CD4-positive, CD25-positive, alpha-beta regulatory T cell (primary cell): Measurements from ENCODE around the gene NUP85. TPM values are rescaled to one million over a fixed set of nuclear protein-coding genes. Genes with fewer than 3 reads are reported as not detected.

Source experiments
- ATAC-seq, 2 donors: fragments of 150-1000 bp; cut with Tn5 transposase; one replicate each; pipeline ENCODE4 v1.10.0; 2021; ENCODE audit warnings: low read depth in 2 of 2, moderate number of reproducible peaks in 2 of 2, moderate library complexity in 1 of 2
- DNase-seq, 3 donors: peaks; one replicate each; pipeline versions ENCODE4 v3.0.0 to v3.0.0-alpha.2; 2012 to 2022; ENCODE audit warnings: mixed read lengths in 1 of 3
- H3K27ac ChIP-seq: one replicate; pipeline ENCODE4 v1.7.0; 2013; ENCODE audit warnings: mild to moderate bottlenecking, low read length; ENCODE audit not compliant: insufficient read depth, poor library complexity, severe bottlenecking
- H3K27me3 ChIP-seq: one replicate; pipeline ENCODE4 v1.7.0; 2013; ENCODE audit warnings: low read length; ENCODE audit not compliant: control insufficient read depth, insufficient read depth
- H3K36me3 ChIP-seq: one replicate; pipeline ENCODE4 v1.7.0; 2013; ENCODE audit warnings: mild to moderate bottlenecking, low read length, moderate library complexity; ENCODE audit not compliant: control insufficient read depth, insufficient read depth
- H3K4me1 ChIP-seq: 2 replicates; pipeline ENCODE4 v1.7.0; 2013; ENCODE audit warnings: mild to moderate bottlenecking, low read length; ENCODE audit not compliant: insufficient read depth, control insufficient read depth, poor library complexity, severe bottlenecking
- H3K4me3 ChIP-seq: one replicate; pipeline ENCODE4 v1.7.0; 2013; ENCODE audit warnings: low read depth, mild to moderate bottlenecking, low read length, moderate library complexity
- H3K9me3 ChIP-seq, 2 experiments: 1 replicate in 1 of 2; 2 replicates in 1 of 2; pipeline ENCODE4 v1.7.0; 2013; ENCODE audit warnings: low read length in 2 of 2, mild to moderate bottlenecking in 1 of 2, moderate library complexity in 1 of 2; ENCODE audit not compliant: control insufficient read depth in 2 of 2
- H3K27ac Mint-ChIP-seq, 3 donors: one replicate each; pipeline ENCODE4 v1.8.0; 2020 to 2022; ENCODE audit warnings: mild to moderate bottlenecking in 3 of 3, mixed read lengths in 3 of 3, moderate library complexity in 2 of 3
- H3K27me3 Mint-ChIP-seq: one replicate; pipeline ENCODE4 v1.8.0; 2022; ENCODE audit warnings: mild to moderate bottlenecking, mixed read lengths
- H3K36me3 Mint-ChIP-seq: one replicate; pipeline ENCODE4 v1.8.0; 2020; ENCODE audit warnings: mixed read lengths
- H3K4me1 Mint-ChIP-seq, 4 donors: one replicate each; pipeline ENCODE4 v1.8.0; 2020 to 2022; ENCODE audit warnings: mixed read lengths in 4 of 4, mild to moderate bottlenecking in 1 of 4
- H3K4me3 Mint-ChIP-seq, 4 donors: one replicate each; pipeline ENCODE4 v1.8.0; 2020 to 2022; ENCODE audit warnings: mild to moderate bottlenecking in 4 of 4, mixed read lengths in 4 of 4, moderate library complexity in 3 of 4
- H3K9me3 Mint-ChIP-seq, 7 donors: one replicate each; pipeline ENCODE4 v1.8.0; 2020 to 2022; ENCODE audit warnings: mixed read lengths in 7 of 7, mild to moderate bottlenecking in 3 of 7, moderate library complexity in 2 of 7
- polyA plus RNA-seq, 4 donors: library from polyadenylated mRNA; unstranded; fragments of 300-500 nt; fragmentation: Illumina TruSeq; gene quantifications; one replicate each; pipeline ENCODE4 v1.2.3, GENCODE V29; 2021
- total RNA-seq: library from RNA; stranded (reverse); gene quantifications from one replicate; pipeline ENCODE4 v1.2.3, GENCODE V29; 2022

Gene NUP85
- total and polyA plus RNA-seq, 5 donors from 2014 or later: 31.1 to 79.5 (median 46.4) TPM

- ATAC-seq: peak; percentile 86 to 87
- peak; percentile 89 to 98 (median 94) for DNase-seq
- Histone ChIP-seq H3K27ac (peak within 1 kb of the TSS; percentile 97), H3K4me1 (peaks cover 47% of the 10 kb centered on the region), H3K36me3 (peaks cover 15% of the 10 kb centered on the region), H3K9me3 (no peaks in the 10 kb centered on the region), H3K4me3 (peak within 1 kb of the TSS; percentile 98), H3K27me3 (no peaks in the 10 kb centered on the region)
- peaks cover 16 to 47% (median 28%) of the 10 kb centered on the region in 4 donors for H3K4me1 Mint-ChIP-seq
- H3K36me3 Mint-ChIP-seq: no peaks in the 10 kb centered on the region
- H3K27me3 Mint-ChIP-seq: peaks cover 16% of the 10 kb centered on the region
- peak within 1 kb of the TSS; percentile 95 to 97 (median 97) for H3K27ac Mint-ChIP-seq
- peak within 1 kb of the TSS; percentile 94 to 98 (median 95) for H3K4me3 Mint-ChIP-seq
- no peaks in the 10 kb centered on the region for H3K9me3 Mint-ChIP-seq
These were observed 22.7 kb upstream of the NUP85 start, which contains the start of gene SUMO2 for GRCh38 chr17:75182569-75183436. Gene SUMO2 (minus strand): TSS chr17:75182959. CDS start chr17:75182834, 125 bp downstream.

DNA sequence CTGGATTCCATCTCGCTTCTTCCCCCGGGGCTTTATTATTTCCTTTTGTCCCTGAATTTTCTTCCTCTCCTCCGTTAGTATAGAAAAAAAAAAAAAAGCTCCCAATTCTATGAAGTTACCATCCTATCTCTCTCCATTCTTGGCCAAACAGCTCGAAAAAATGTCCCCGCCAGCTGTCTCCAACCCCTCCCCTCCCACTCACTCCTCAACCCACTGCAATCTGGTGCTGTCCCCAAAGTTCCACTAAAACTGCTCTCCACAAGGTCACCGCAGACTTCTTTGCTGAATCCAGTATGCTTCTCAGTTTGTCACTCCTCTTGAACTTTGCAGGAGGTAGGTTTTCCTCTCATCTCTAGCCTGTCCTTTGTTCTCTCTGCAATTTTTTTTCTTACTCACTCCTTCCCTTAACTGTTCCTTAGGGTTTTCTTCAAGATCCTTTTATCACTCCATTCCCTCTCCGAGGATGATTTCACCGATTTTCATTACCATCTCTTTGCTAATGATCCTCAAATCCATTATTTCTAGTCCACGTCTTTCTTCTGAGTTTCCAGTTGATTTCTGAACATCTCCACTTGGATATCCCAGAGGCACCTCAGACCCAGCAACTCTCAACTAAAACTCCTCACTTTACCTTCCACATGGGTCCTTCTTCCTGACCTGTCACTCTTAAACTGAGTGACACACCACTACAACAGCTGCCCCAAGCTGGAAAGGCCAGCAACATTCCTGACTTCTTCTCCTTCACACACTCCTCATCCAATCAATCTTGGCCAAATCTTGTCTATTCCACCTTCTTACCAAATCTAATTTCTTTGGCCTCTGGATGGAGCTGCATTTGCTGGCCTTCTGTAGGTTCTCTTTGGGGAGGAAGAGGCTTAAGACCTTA is 21.2 kb upstream of the NUP85 start:
- no peak for DNase-seq
- peak overlapping the region; percentile 97 for H3K27ac ChIP-seq

GRCh38 chr17:75188614-75189013 is 16.9 kb upstream of the NUP85 start:
- H3K36me3 ChIP-seq: no peaks in the 10 kb centered on the region
- H3K4me3 Mint-ChIP-seq: peak overlapping the region in 1 of 4 donors; percentile 82
- peaks cover 7% of the 10 kb centered on the region for H3K27me3 Mint-ChIP-seq
- ATAC-seq: no peak
- DNase-seq: no peak
- H3K27ac Mint-ChIP-seq: peak overlapping the region in 1 of 3 donors; percentile 93
- peaks cover 16% of the 10 kb centered on the region for H3K4me1 ChIP-seq
- no peaks in the 10 kb centered on the region for H3K36me3 Mint-ChIP-seq
- H3K27me3 ChIP-seq: no peaks in the 10 kb centered on the region
- no peaks in the 10 kb centered on the region for H3K9me3 Mint-ChIP-seq
- no peak overlapping the region for H3K4me3 ChIP-seq
- H3K9me3 ChIP-seq: no peaks in the 10 kb centered on the region
- peak overlapping the region; percentile 68 for H3K27ac ChIP-seq
- H3K4me1 Mint-ChIP-seq: peaks cover 11 to 17% (median 14%) of the 10 kb centered on the region in 4 donors

More for the DNA sequence above, 21.2 kb upstream of the NUP85 start:
- Histone ChIP-seq H3K9me3 (no peaks in the 10 kb centered on the region), H3K4me3 (no peak overlapping the region), H3K27me3 (no peaks in the 10 kb centered on the region), H3K36me3 (peaks cover 6% of the 10 kb centered on the region), H3K4me1 (peaks cover 42% of the 10 kb centered on the region)
- no peaks in the 10 kb centered on the region for H3K36me3 Mint-ChIP-seq
- H3K27ac Mint-ChIP-seq: peak overlapping the region; percentile 95 to 97 (median 97)
- peaks cover 18 to 40% (median 30%) of the 10 kb centered on the region in 4 donors for H3K4me1 Mint-ChIP-seq
- no peak for ATAC-seq
- H3K4me3 Mint-ChIP-seq: peak overlapping the region; percentile 29 to 96 (median 89)
- no peaks in the 10 kb centered on the region for H3K9me3 Mint-ChIP-seq
- H3K27me3 Mint-ChIP-seq: peaks cover 16% of the 10 kb centered on the region

- Histone ChIP-seq H3K27me3 (no peaks in the 10 kb centered on the region), H3K4me3 (no peak overlapping the region), H3K36me3 (no peaks in the 10 kb centered on the region), H3K27ac (no peak overlapping the region), H3K4me1 (peaks cover 10% of the 10 kb centered on the region), H3K9me3 (no peaks in the 10 kb centered on the region)
- ATAC-seq (no peak), DNase-seq (no peak)
- no peaks in the 10 kb centered on the region for H3K9me3 Mint-ChIP-seq
- no peak overlapping the region for H3K4me3 Mint-ChIP-seq
- H3K27ac Mint-ChIP-seq: no peak overlapping the region
- H3K4me1 Mint-ChIP-seq: peaks cover 5 to 8% (median 6%) of the 10 kb centered on the region in 4 donors
- H3K36me3 Mint-ChIP-seq: no peaks in the 10 kb centered on the region
- H3K27me3 Mint-ChIP-seq: no peaks in the 10 kb centered on the region
These were observed 13.9 kb upstream of the NUP85 start for GRCh38 chr17:75191584-75191983.

- no peak overlapping the region for H3K4me3 Mint-ChIP-seq
- no peaks in the 10 kb centered on the region for H3K36me3 ChIP-seq
- peaks cover under 1% of the 10 kb centered on the region for H3K4me1 ChIP-seq
- H3K9me3 Mint-ChIP-seq: no peaks in the 10 kb centered on the region
- H3K9me3 ChIP-seq: no peaks in the 10 kb centered on the region
- no peaks in the 10 kb centered on the region for H3K4me1 Mint-ChIP-seq
- ATAC-seq (no peak), DNase-seq (no peak)
- H3K27ac ChIP-seq: no peak overlapping the region
- no peak overlapping the region for H3K27ac Mint-ChIP-seq
- peaks cover 9% of the 10 kb centered on the region for H3K27me3 Mint-ChIP-seq
- no peaks in the 10 kb centered on the region for H3K27me3 ChIP-seq
- H3K36me3 Mint-ChIP-seq: no peaks in the 10 kb centered on the region
- no peak overlapping the region for H3K4me3 ChIP-seq
These were observed 10.6 kb upstream of the NUP85 start for GRCh38 chr17:75194879-75195278.

DNA sequence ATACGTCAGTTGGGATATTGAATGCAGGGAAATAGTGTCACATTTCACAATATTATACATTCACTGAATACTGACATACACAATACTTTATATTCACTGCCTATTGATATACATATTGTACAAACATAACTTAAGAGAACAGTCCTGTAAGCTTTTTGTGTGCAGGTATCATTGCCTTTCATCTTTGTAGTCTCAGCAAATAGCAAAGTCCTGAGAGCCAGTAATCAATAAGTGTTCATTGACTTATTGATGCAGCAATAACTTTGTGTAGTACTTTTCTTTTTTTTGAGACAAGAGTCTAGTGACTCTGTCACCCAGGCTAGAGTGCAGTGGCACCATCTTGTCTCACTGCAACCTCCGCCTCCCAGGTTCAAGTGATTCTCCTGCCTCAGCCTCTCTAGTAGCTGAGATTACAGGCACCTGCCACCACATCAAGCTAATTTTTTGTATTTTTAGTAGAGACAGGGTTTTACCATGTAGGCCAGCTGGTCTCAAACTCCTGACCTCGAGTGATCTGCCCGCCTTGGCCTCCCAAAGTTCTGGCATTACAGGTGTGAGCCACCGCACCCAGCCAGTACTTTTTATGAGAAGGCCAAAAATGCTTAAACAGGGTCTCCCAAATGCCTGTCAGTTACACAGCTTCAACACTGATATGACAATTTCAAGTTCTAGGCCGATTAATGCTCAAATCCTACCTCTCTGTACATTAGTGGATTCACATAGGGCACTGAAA is 5.4 kb upstream of the NUP85 start:
- Histone ChIP-seq H3K36me3 (no peaks in the 10 kb centered on the region), H3K9me3 (no peaks in the 10 kb centered on the region), H3K27ac (no peak overlapping the region), H3K4me3 (no peak overlapping the region), H3K4me1 (peaks cover 6% of the 10 kb centered on the region), H3K27me3 (no peaks in the 10 kb centered on the region)
- peaks cover 6 to 8% (median 7%) of the 10 kb centered on the region in 4 donors for H3K4me1 Mint-ChIP-seq
- H3K27me3 Mint-ChIP-seq: peaks cover 9% of the 10 kb centered on the region
- no peaks in the 10 kb centered on the region for H3K9me3 Mint-ChIP-seq
- DNase-seq: no peak
- no peaks in the 10 kb centered on the region for H3K36me3 Mint-ChIP-seq
- H3K27ac Mint-ChIP-seq: no peak overlapping the region
- ATAC-seq: no peak
- no peak overlapping the region for H3K4me3 Mint-ChIP-seq

- Histone ChIP-seq H3K4me1 (peaks cover 19% of the 10 kb centered on the region), H3K27ac (peak overlapping the region; percentile 84), H3K4me3 (peak overlapping the region; percentile 97), H3K27me3 (no peaks in the 10 kb centered on the region), H3K36me3 (peaks cover 24% of the 10 kb centered on the region), H3K9me3 (no peaks in the 10 kb centered on the region)
- H3K4me3 Mint-ChIP-seq: peak overlapping the region; percentile 95 to 96 (median 96)
- H3K9me3 Mint-ChIP-seq: no peaks in the 10 kb centered on the region
- no peak for ATAC-seq
- H3K4me1 Mint-ChIP-seq: peaks cover 12 to 34% (median 22%) of the 10 kb centered on the region in 4 donors
- peaks cover 5% of the 10 kb centered on the region for H3K36me3 Mint-ChIP-seq
- peak overlapping the region; percentile 97 to 100 (median 98) for H3K27ac Mint-ChIP-seq
- H3K27me3 Mint-ChIP-seq: no peaks in the 10 kb centered on the region
- DNase-seq: no peak
These were observed 299 bp downstream of the NUP85 start for GRCh38 chr17:75205793-75206163.
